Activated naive CD8-positive, alpha-beta T cell treated with anti-CD3 and anti-CD28 coated beads, Interleukin-2, amount 50 U/mL, for 24 hours (primary cell): ENCODE measurements around the gene ENPP7.
"Not testable (repeated sequence)": the region's sequence is repeated elsewhere in the genome, so short reads cannot be mapped to it uniquely, and the experiment has no call there.

ENCODE experiments used
- ATAC-seq: fragments of 150-1000 bp; cut with Tn5 transposase; one replicate; pipeline ENCODE4 v1.10.0; 2021
- DNase-seq: peaks from one replicate; pipeline ENCODE4 v3.0.0; 2021
- H3K27ac Mint-ChIP-seq: one replicate; pipeline ENCODE4 v1.8.0; 2021; ENCODE audit warnings: mild to moderate bottlenecking, mixed read lengths
- H3K27me3 Mint-ChIP-seq: one replicate; pipeline ENCODE4 v1.8.0; 2021; ENCODE audit warnings: mixed read lengths
- H3K36me3 Mint-ChIP-seq: one replicate; pipeline ENCODE4 v1.8.0; 2021; ENCODE audit warnings: low read depth, mixed read lengths
- H3K4me1 Mint-ChIP-seq: one replicate; pipeline ENCODE4 v1.8.0; 2021; ENCODE audit warnings: mixed read lengths
- H3K4me3 Mint-ChIP-seq: one replicate; pipeline ENCODE4 v1.8.0; 2021; ENCODE audit warnings: mild to moderate bottlenecking, moderate library complexity, mixed read lengths
- H3K9me3 Mint-ChIP-seq: one replicate; pipeline ENCODE4 v1.8.0; 2021; ENCODE audit warnings: mixed read lengths

The ENPP7 gene

DNA sequence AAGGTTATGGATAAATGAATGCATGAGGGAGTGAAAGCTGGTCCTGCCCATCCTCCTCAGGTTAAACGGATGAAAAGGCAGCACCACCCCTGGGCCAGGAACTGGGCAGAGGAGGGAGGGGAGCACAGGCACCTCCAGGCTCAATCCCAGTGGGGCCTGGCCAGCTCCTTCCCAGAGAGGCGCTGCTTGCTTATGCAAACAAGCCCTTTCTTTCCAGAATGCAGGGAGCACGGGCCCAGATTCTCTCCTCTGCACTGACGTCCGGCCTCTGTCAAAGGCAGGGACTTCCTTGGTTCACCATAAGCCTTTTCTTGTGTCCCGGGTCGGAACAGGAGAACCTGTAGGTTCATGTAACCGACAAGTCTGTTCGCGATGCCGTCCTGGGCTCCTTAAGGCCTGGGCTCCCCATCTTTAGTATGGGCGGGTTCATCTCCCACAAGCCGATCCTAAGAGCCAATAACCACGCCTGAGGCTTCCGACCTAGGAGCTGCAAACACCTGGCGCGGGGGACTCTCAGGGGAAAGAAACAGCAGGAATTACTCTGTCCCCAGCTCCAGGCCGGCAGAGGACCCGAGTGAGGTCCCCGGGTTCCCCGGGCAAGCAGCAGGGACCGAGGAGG, 16.3 kb downstream of the ENPP7 start:
- peaks cover 48% of the 10 kb centered on the region for H3K27me3 Mint-ChIP-seq
- DNase-seq: no peak
- H3K4me3 Mint-ChIP-seq: no peak overlapping the region

DNA sequence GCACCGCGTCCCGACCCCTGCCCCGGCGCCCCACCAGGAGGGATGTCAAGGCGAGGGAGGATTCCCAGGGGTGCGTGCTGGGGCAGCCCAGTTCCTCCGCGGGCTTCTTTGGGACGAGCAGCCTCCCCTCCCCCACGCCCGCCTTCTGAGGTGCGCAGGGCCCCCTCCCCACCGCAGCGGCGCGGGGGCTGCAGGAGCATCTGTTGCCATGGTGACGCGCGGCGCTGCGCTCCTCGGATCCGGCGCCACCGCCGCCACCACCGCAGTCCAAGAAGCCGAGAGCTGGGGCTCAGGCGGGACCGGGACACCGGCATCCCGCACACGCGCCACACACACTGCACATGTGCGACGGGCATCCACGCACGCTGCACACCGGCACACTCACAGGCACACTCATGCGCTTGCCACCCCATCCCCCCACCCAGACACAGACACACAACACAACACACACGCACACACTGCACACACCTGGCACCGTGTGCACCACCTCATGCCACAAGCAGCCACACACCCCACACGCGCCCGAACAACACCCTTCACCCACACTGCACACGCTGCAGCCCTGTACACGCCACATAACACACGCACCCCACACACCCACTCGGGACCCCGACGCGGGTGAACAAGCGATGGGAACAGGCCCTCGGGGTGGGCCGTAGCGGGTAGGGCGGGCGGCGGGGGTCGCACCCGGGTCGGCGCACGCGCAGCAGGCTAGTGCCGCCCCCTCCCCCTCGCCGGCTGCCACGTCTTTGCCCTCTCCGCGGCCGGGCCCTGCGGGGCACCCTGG, 17.0 kb downstream of the ENPP7 start:
- Mint-ChIP-seq H3K4me1 (peaks cover 28% of the 10 kb centered on the region), H3K9me3 (no peaks in the 10 kb centered on the region), H3K36me3 (no peaks in the 10 kb centered on the region), H3K27me3 (peaks cover 48% of the 10 kb centered on the region), H3K27ac (no peak overlapping the region), H3K4me3 (peak overlapping the region; percentile 32)
- DNase-seq (no peak), ATAC-seq (no peak)

More for the DNA sequence above, 16.3 kb downstream of the ENPP7 start:
- no peaks in the 10 kb centered on the region for H3K36me3 Mint-ChIP-seq
- no peaks in the 10 kb centered on the region for H3K9me3 Mint-ChIP-seq
- peaks cover 24% of the 10 kb centered on the region for H3K4me1 Mint-ChIP-seq
- no peak overlapping the region for H3K27ac Mint-ChIP-seq
- no peak for ATAC-seq

DNA sequence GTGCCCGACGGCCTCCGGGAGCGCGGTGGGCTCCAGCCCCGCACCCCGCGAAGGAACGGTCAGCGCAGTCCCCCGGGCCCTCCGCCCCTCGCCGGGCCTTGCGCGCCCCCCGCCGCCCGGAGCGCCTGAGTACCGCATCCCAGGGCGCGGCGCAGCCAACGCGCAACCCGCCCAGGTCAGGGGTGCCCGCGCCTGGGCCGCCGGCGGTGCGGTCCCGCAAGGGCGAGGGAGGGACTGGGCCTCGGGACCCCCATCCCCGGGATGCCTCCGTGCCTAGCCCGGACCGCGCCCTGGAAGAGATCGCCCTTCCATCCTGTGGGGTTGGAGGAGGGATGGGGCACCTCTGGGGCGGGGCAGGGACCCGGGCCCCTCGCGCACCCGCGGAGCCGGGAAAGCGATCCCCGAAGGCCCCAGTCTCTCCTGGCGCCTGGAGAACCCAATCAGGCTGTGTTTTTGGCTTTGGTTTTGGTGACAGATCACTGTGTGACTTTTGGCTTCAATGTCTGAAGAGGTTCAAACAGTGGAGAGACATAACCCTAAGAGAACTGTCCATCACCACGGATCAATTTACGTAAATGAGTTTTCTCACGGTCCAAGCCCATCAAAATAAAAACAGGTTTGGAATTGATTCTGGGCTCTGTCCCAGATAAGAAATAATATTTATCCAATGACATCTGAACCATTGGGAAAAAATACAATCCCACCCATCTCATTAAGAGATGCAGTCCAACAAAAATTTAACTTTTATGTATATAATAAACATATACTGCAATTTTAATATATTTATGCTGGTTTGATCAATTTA, 17.8 kb downstream of the ENPP7 start:
- Mint-ChIP-seq H3K4me3 (no peak overlapping the region), H3K27ac (no peak overlapping the region), H3K36me3 (no peaks in the 10 kb centered on the region), H3K4me1 (peaks cover 28% of the 10 kb centered on the region), H3K9me3 (no peaks in the 10 kb centered on the region), H3K27me3 (peaks cover 51% of the 10 kb centered on the region)
- no peak for DNase-seq
- ATAC-seq: no peak

DNA sequence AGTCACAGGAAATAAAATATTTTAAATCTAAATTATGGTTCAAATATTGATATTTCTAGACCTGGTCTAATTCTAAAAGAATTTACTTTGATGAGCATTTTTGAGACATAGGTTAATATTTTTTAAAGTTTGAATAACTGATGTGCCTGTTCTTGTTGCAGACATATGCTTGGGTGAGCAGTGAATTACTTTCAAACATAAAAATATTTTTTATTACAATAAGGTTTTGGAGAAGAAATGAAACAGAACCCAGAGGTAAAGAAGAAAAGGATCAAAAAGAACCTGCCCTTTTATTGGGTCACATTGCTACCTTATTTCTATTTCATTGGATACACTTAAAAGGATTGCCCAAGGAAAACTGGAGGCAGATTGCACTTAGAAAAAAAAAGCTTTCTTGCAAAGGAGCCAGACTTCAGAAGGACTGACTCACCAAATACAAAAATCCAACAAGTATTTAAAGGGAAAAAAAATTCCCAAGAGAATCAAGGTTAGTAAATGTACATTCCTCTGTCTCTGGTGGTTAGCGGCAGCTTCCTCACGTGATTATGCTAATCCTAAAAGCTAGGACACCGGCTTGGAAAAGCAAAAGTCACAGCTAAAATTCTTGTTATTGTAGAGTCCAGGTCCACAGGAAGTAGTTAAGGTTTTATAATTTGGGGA, 18.5 kb downstream of the ENPP7 start:
- Mint-ChIP-seq H3K27ac (no peak overlapping the region), H3K27me3 (peaks cover 55% of the 10 kb centered on the region), H3K36me3 (no peaks in the 10 kb centered on the region), H3K9me3 (no peaks in the 10 kb centered on the region), H3K4me3 (no peak overlapping the region), H3K4me1 (peaks cover 28% of the 10 kb centered on the region)
- DNase-seq (no peak), ATAC-seq (no peak)

DNA sequence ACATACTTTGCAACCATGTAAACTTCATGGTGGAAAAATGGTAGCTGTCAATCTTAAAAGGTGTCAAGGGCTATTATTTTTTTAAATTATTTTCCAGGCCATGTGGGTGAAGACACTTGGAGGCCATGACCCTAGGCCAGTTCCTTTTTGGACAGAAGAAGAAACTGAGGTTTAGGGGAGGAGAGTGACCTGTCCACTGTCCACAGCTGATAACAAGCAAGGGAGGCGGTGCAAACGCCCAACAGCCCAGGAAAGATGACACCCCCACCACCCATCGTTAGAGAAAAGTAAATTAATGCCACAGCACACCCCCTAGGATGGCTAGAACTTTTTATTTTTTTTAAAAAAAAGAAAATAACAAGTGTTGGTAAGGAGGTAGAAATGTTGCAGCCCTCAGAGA, 19.2 kb downstream of the ENPP7 start:
- Mint-ChIP-seq H3K4me1 (peaks cover 28% of the 10 kb centered on the region), H3K9me3 (no peaks in the 10 kb centered on the region), H3K27me3 (peaks cover 59% of the 10 kb centered on the region), H3K27ac (no peak overlapping the region), H3K4me3 (no peak overlapping the region), H3K36me3 (no peaks in the 10 kb centered on the region)
- DNase-seq: no peak
- no peak for ATAC-seq

DNA sequence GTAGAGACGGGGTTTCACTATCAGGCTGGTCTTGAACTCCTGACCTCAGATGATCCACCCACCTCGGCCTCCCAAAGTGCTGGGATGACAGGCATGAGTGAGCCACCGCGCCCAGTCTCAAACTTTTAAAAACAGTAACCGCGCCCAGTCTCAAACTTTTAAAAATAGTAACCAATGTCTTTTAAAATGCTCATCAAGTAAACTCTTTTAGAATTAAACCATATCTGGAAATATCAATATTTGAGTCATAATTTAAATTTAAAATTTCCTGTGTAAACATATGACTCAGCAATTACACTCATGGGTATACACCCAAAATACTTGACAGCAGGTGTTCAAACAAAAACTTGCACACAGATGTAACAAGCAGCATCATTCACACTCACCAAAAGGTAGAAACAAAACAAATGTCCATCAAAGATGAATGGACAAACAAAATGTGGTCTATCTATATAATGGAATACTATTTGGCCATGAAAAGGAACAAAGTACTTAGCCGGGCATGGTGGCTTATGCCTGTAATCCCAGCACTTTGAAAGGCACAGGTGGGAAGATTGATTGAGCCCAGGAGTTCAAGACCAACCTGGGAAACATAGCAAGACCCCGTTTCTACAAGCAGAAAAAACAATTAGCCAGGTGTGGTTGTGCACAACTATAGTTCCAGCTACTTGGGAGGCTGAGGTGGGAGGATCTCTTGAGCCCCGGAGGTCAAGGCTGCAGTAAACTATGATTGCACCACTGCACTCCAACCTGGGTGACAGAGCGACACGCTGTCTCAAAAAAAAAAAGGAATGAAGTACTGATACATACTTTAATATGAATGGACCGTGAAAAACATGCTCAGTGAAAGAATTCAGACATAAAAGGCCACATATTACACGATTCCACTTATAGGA, 20.2 kb downstream of the ENPP7 start:
- no peak for ATAC-seq
- no peak overlapping the region for H3K27ac Mint-ChIP-seq
- peaks cover 22% of the 10 kb centered on the region for H3K4me1 Mint-ChIP-seq
- H3K4me3 Mint-ChIP-seq: no peak overlapping the region
- no peaks in the 10 kb centered on the region for H3K36me3 Mint-ChIP-seq
- H3K27me3 Mint-ChIP-seq: peaks cover 55% of the 10 kb centered on the region
- no peak for DNase-seq
- H3K9me3 Mint-ChIP-seq: no peaks in the 10 kb centered on the region

DNA sequence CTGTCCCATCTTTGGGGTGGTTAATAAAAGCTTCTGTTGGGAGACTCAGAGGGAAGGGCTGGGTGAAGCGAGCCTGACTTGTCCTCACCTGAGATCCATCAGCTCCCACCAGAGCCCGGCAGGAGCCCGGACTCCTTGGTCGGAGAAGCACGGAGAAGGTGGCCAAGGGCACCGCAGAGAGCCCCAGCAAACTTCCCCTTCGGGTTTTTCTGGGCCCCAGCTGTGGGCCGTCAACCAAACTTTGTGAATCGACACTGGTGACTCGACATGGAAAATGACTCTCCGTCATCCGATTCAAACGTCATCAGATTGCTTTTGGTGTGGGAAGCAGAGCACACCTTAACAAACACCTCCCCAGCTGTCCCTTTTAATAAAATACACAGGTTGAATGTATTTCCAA, 21.4 kb downstream of the ENPP7 start:
- H3K9me3 Mint-ChIP-seq: no peaks in the 10 kb centered on the region
- H3K36me3 Mint-ChIP-seq: no peaks in the 10 kb centered on the region
- H3K27ac Mint-ChIP-seq: no peak overlapping the region
- DNase-seq (peak; percentile 47), ATAC-seq (peak; percentile 67)
- H3K4me1 Mint-ChIP-seq: peaks cover 17% of the 10 kb centered on the region
- no peak overlapping the region for H3K4me3 Mint-ChIP-seq
- peaks cover 46% of the 10 kb centered on the region for H3K27me3 Mint-ChIP-seq

DNA sequence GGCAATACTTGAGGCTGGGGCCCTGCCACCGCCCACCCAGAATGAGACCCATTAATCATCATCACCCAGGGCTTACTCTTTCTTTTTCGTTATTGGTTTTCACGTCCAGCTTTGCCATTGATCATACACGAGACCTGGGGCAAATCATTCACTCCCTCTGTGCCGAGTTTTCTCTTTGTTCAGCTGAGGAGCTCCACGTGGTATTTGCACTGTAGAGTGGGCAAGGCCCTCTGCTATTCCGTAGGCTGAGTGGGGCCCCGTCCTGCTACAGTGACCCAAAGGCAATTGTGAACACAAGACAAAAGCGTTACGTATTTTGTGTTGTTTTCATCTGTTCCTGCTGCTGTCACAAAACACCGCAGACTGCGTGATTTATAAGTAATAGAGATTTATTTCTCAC, 23.6 kb downstream of the ENPP7 start:
- Mint-ChIP-seq H3K9me3 (no peaks in the 10 kb centered on the region), H3K36me3 (no peaks in the 10 kb centered on the region), H3K4me1 (peaks cover 13% of the 10 kb centered on the region), H3K27ac (no peak overlapping the region), H3K4me3 (no peak overlapping the region), H3K27me3 (peaks cover 43% of the 10 kb centered on the region)
- ATAC-seq (no peak), DNase-seq (no peak)

DNA sequence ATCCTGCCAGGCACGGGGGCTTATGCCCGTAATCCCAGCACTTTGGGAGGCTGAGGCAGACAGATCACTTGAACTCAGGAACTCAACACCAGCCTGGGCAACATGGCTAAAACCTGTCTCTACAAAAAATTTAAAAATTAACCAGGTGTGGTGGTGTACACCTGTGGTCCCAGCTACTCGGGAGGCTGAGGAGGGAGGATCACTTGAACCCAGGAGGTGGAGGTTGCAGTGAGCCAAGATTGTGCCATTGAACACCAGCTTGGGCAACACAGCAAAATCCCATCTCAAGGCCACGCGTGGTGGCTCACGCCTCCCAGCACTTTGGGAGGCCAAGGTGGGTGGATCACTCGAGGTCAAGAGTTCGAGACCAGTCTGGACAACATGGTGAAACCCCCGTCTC, 24.2 kb downstream of the ENPP7 start:
- H3K9me3 Mint-ChIP-seq, ATAC-seq, H3K36me3 Mint-ChIP-seq, H3K4me3 Mint-ChIP-seq, H3K27ac Mint-ChIP-seq, DNase-seq: not testable (repeated sequence)
- peaks cover 39% of the 10 kb centered on the region for H3K27me3 Mint-ChIP-seq
- H3K4me1 Mint-ChIP-seq: peaks cover 13% of the 10 kb centered on the region

DNA sequence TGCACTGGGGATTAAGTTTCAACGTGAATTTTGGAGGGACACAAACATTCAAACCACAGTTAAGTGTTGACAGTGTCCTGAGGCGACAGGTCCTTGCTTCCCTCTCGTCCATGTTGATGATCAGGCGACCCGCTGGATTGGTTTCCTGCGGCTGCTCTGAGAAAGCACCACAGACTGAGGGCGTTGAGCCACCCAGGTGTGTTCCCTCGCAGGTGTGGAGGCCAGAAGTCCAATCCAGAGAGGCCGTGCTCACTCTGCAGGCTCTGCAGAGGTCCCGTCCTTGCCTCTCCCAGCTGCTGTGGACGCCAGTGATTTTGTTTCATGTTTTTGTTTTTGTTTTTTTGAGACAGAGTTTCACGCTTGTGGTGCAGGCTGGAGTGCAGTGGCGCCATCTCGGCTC, 24.8 kb downstream of the ENPP7 start:
- Mint-ChIP-seq H3K4me3 (no peak overlapping the region), H3K27me3 (peaks cover 35% of the 10 kb centered on the region), H3K27ac (no peak overlapping the region), H3K9me3 (no peaks in the 10 kb centered on the region), H3K4me1 (peaks cover 13% of the 10 kb centered on the region), H3K36me3 (no peaks in the 10 kb centered on the region)
- ATAC-seq (no peak), DNase-seq (no peak)

DNA sequence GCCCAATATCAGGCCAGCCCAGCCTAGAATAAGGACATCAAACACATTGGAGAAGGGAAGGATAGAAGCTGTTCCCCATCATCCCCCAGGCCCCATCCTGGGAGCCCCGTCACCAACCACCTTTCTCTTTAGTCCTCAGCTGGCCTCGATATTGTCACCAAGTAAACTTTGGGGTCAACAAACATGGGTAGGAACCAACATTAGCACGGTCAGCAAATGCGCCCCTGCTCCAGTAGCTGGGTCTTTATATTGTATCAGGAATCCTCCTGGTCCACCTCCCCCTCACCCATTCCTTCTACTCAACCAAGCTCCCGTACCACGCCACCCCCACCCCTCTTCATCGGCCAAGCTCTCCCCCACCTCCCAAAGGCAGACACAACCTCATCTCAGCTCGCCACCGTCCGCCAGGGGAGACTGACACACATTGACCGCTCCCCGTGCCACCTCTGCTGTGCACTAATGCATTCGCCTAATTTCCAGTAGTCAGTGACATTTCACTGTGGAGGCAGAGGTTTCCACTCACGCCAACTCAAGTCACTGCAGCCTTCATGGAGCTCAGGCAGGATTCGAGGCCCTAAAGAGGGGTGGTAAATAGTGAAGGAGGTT, 26.5 kb downstream of the ENPP7 start:
- H3K9me3 Mint-ChIP-seq: no peaks in the 10 kb centered on the region
- DNase-seq: no peak
- no peak overlapping the region for H3K4me3 Mint-ChIP-seq
- no peak for ATAC-seq
- no peaks in the 10 kb centered on the region for H3K36me3 Mint-ChIP-seq
- peaks cover 21% of the 10 kb centered on the region for H3K27me3 Mint-ChIP-seq
- no peak overlapping the region for H3K27ac Mint-ChIP-seq
- peaks cover 2% of the 10 kb centered on the region for H3K4me1 Mint-ChIP-seq

DNA sequence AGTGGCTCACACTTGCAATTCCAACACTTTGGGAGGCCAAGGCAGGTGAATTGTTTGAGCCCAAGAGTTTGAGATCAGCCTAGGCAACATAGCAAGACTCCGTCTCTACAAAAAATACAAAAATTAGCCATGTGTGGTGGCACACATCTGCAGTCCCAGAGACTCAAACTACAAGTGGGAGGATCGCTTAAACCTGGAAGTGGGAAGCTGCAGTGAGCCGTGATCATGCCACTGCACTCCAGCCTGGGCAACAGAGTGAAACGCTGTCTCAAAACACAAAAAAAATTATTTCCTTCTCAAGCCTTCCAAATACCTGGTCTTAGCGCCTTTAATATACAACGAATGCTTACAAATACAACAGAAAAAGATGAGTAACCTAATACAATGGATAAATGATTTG, 27.5 kb downstream of the ENPP7 start:
- H3K36me3 Mint-ChIP-seq: no peaks in the 10 kb centered on the region
- H3K27ac Mint-ChIP-seq: no peak overlapping the region
- H3K9me3 Mint-ChIP-seq: no peaks in the 10 kb centered on the region
- no peaks in the 10 kb centered on the region for H3K4me1 Mint-ChIP-seq
- DNase-seq (no peak), ATAC-seq (no peak)
- H3K4me3 Mint-ChIP-seq: no peak overlapping the region
- H3K27me3 Mint-ChIP-seq: peaks cover 20% of the 10 kb centered on the region

DNA sequence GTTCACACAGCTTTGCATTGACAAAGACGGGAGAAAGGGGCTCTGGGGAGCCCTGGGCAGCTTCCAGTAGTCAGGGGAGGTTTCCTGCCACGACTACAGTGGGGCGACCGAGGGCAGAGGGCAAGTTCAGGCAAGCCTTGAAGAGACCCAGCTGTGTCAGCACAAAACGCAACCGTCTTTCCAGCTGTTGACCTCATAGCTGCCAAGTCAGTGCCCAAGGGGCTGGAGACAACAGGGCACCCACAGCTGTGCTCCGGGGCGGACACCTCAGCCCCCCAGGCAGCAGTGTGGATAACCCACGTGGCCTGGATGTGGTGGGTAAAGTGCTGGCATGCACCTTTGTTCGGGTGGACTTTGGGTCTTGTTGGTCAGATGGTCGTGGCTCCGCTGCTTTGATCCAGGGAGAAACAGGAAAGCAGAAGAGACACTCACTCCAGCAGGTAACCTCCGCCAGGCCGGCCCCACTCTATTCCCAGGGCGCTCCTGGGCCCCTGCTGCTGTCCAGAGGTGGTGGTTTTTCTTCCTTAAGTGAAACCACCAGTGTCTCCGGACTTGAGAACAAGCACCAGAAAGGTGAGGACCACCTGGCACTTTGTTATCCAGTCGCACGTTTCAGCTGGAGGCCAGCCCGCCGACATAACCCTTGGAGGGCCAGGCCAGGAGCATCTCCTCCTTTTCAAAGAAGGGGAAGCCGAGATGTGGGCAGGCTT, 29.6 kb downstream of the ENPP7 start:
- Mint-ChIP-seq H3K27me3 (peaks cover 12% of the 10 kb centered on the region), H3K36me3 (no peaks in the 10 kb centered on the region), H3K27ac (no peak overlapping the region), H3K9me3 (no peaks in the 10 kb centered on the region), H3K4me3 (no peak overlapping the region), H3K4me1 (no peaks in the 10 kb centered on the region)
- ATAC-seq (no peak), DNase-seq (no peak)
